Measurements from ENCODE around the gene DAPP1. TPM values are rescaled to one million over a fixed set of nuclear protein-coding genes. Genes with fewer than 3 reads are reported as not detected.
A peak's percentile ranks its signal among the peaks of the same experiment; 100 is the strongest.

The DAPP1 gene
- total and polyA plus RNA-seq, 8 donors, result 0.45 to 72.4 (median 8.5) TPM

- no peak overlapping the region for H3K27ac ChIP-seq
- intact Hi-C loops (cut with DNase I; ENCODE audit: low total_unique reads), result no loop called here
- peaks cover 0 to 32% (median 15%) of the 10 kb centered on the region in 4 donors for H3K4me1 ChIP-seq
- no peak overlapping the region for H3K4me3 ChIP-seq
- H3K27me3 ChIP-seq, result no peaks in the 10 kb centered on the region
- no peak for DNase-seq
- H3K36me3 ChIP-seq, result peaks cover 0 to 68% (median 56%) of the 10 kb centered on the region in 4 donors
- no peaks in the 10 kb centered on the region for H3K9me3 ChIP-seq
- TF ChIP-seq POLR2A (IDR thresholded peaks at IDR 0.05) (no peak), EP300 (IDR thresholded peaks at IDR 0.05) (no peak), POLR2AphosphoS5 (IDR thresholded peaks at IDR 0.05) (no peak)
- TF ChIP-seq, protein P1, sequence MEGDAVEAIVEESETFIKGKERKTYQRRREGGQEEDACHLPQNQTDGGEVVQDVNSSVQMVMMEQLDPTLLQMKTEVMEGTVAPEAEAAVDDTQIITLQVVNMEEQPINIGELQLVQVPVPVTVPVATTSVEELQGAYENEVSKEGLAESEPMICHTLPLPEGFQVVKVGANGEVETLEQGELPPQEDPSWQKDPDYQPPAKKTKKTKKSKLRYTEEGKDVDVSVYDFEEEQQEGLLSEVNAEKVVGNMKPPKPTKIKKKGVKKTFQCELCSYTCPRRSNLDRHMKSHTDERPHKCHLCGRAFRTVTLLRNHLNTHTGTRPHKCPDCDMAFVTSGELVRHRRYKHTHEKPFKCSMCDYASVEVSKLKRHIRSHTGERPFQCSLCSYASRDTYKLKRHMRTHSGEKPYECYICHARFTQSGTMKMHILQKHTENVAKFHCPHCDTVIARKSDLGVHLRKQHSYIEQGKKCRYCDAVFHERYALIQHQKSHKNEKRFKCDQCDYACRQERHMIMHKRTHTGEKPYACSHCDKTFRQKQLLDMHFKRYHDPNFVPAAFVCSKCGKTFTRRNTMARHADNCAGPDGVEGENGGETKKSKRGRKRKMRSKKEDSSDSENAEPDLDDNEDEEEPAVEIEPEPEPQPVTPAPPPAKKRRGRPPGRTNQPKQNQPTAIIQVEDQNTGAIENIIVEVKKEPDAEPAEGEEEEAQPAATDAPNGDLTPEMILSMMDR (IDR thresholded peaks at IDR 0.05), result no peak
Observed at GRCh38 chr4:99885687-99886086, 69.1 kb downstream of the DAPP1 start.

DNA sequence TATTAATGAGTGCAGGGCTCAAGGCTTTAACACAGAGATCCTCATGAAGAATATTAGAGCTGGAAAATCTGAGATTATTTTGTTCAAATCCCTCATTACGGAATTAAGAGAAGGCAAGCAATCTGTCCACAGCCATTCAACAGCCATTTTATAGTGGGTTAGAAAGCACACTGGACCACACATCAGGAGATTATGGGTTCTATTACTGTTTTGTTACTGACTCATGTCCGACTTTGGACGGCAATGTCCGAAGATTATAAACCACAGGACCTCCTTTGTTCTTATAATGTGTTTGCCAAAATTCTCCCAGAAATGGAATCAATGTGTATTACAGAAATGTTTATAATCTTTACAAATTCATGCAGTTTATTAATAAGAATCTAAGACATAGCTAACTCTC, 69.5 kb downstream of the DAPP1 start:
- 74 to 84% (median 78%) methylated on average over 4 of the region's 4 CpGs for WGBS, 5 donors
- H3K36me3 ChIP-seq, result peaks cover 0 to 63% (median 51%) of the 10 kb centered on the region in 4 donors
- no peak for DNase-seq
- no peak overlapping the region for H3K4me3 ChIP-seq
- peaks cover 0 to 36% (median 19%) of the 10 kb centered on the region in 4 donors for H3K4me1 ChIP-seq
- TF ChIP-seq POLR2AphosphoS5 (IDR thresholded peaks at IDR 0.05) (no peak), EP300 (IDR thresholded peaks at IDR 0.05) (no peak), POLR2A (IDR thresholded peaks at IDR 0.05) (no peak)
- TF ChIP-seq, protein P1 (IDR thresholded peaks at IDR 0.05), result no peak
- no peak overlapping the region for H3K27ac ChIP-seq
- no peaks in the 10 kb centered on the region for H3K27me3 ChIP-seq
- intact Hi-C loops (cut with DNase I; ENCODE audit: low total_unique reads), result no loop called here
- H3K9me3 ChIP-seq, result no peaks in the 10 kb centered on the region

GRCh38 chr4:99887837-99888236, 71.2 kb downstream of the DAPP1 start:
- H3K9me3 ChIP-seq, result no peaks in the 10 kb centered on the region
- TF ChIP-seq EP300 (IDR thresholded peaks at IDR 0.05) (no peak), POLR2AphosphoS5 (IDR thresholded peaks at IDR 0.05) (peak in 1 of 3 donors; percentile 41)
- peaks cover 0 to 51% (median 40%) of the 10 kb centered on the region in 4 donors for H3K36me3 ChIP-seq
- peak overlapping the region in 1 of 5 donors; percentile 52 for H3K27ac ChIP-seq
- 51 to 78% (median 71%) methylated on average over 5 of the region's 5 CpGs for WGBS, 5 donors
- H3K4me1 ChIP-seq, result peaks cover under 1 to 53% (median 33%) of the 10 kb centered on the region in 4 donors
- no peak for DNase-seq
- no peak overlapping the region for H3K4me3 ChIP-seq
- H3K27me3 ChIP-seq, result no peaks in the 10 kb centered on the region
- intact Hi-C loops (cut with DNase I; ENCODE audit: low total_unique reads), result no loop called here

GRCh38 chr4:99891351-99891750, 74.7 kb downstream of the DAPP1 start:
- 63 to 85% (median 74%) methylated on average over 2 of the region's 2 CpGs for WGBS, 5 donors
- intact Hi-C loops (cut with DNase I; ENCODE audit: low total_unique reads), result loop anchor here (10.0 kb wide), 1 partner anchor 53 kb away; the partner anchor contains the start of gene DNAJB14
- H3K4me1 ChIP-seq, result peaks cover 15 to 70% (median 52%) of the 10 kb centered on the region in 4 donors

More at GRCh38 chr4:99891351-99891750, 74.7 kb downstream of the DAPP1 start:
- no peak for DNase-seq
- Histone ChIP-seq H3K27ac (no peak overlapping the region), H3K27me3 (no peaks in the 10 kb centered on the region), H3K9me3 (no peaks in the 10 kb centered on the region), H3K4me3 (no peak overlapping the region), H3K36me3 (peaks cover 0 to 18% (median 16%) of the 10 kb centered on the region in 4 donors)
- TF ChIP-seq, protein P1 (IDR thresholded peaks at IDR 0.05), result no peak
- TF ChIP-seq EP300 (IDR thresholded peaks at IDR 0.05) (no peak), POLR2AphosphoS5 (IDR thresholded peaks at IDR 0.05) (no peak), POLR2A (IDR thresholded peaks at IDR 0.05) (no peak)
